Neuron (in vitro differentiated cells): ENCODE results near the gene SAMHD1.

ENCODE experiments used
- H2AFZ ChIP-seq: one replicate; pipeline ENCODE4 v1.6.1; 2013; ENCODE audit warnings: low read depth, mild to moderate bottlenecking, inconsistent platforms, low read length, moderate library complexity
- H3K27me3 ChIP-seq: one replicate; pipeline ENCODE4 v1.6.1; 2013; ENCODE audit warnings: low read length; ENCODE audit not compliant: insufficient read depth
- H3K36me3 ChIP-seq: one replicate; pipeline ENCODE4 v1.6.1; 2013; ENCODE audit warnings: low read length; ENCODE audit not compliant: insufficient read depth
- H3K4me1 ChIP-seq: one replicate; pipeline ENCODE4 v1.6.1; 2013; ENCODE audit warnings: low read length; ENCODE audit not compliant: insufficient read depth
- H3K4me3 ChIP-seq: 2 replicates; pipeline ENCODE4 v1.5.1; 2013; ENCODE audit warnings: mild to moderate bottlenecking, low read length, moderate library complexity
- H3K9me3 ChIP-seq: one replicate; pipeline ENCODE4 v1.6.1; 2013; ENCODE audit warnings: low read length

Gene SAMHD1

GRCh38 chr20:36871640-36872570 is 79.6 kb downstream of the SAMHD1 start:
- Histone ChIP-seq H3K4me1 (no peaks in the 10 kb centered on the region), H3K4me3 (no peak overlapping the region), H3K9me3 (no peaks in the 10 kb centered on the region), H3K27me3 (no peaks in the 10 kb centered on the region), H2AFZ (no peak overlapping the region), H3K36me3 (no peaks in the 10 kb centered on the region)

DNA sequence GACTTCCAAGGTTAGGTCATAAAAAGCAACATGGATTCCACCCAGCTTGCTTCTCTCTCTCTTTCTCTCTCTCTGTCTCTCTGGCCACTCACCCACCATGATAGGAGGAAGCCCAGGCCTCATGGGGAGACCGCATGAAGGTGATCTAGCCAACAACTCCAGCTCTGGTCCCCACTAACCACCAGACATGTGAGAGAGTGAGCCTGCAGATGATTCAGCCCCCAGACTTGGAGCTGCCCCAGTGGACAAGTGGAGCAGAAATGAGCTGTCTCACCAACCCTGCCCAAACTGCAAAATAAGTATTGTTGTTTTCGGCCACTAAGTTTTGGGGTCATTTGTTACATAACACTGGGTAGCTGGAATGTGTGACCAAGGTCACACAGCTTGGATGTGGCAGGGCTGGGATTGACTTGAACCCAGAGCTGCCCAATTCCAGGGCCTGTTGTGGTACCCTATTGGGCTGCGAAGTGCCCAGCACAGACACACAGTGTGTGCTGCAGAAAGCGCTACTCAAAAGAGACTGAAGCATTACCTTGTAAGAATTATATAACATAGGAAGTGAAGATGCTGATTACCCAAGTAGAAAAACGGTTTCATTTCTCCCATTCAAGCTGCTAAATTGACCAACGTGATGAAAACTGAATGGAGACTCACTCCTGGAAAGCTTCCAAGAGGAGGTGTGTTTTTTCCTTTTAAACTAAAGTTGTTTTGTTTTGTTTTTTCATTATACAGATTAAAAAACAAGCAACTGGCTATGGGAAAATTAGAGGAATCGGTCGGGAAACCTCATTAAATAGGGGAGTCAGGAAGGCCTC is 84.6 kb downstream of the SAMHD1 start:
- Histone ChIP-seq H3K9me3 (no peaks in the 10 kb centered on the region), H2AFZ (no peak overlapping the region), H3K4me1 (peaks cover 5% of the 10 kb centered on the region), H3K36me3 (no peaks in the 10 kb centered on the region), H3K4me3 (no peak overlapping the region), H3K27me3 (peaks cover 14% of the 10 kb centered on the region)

DNA sequence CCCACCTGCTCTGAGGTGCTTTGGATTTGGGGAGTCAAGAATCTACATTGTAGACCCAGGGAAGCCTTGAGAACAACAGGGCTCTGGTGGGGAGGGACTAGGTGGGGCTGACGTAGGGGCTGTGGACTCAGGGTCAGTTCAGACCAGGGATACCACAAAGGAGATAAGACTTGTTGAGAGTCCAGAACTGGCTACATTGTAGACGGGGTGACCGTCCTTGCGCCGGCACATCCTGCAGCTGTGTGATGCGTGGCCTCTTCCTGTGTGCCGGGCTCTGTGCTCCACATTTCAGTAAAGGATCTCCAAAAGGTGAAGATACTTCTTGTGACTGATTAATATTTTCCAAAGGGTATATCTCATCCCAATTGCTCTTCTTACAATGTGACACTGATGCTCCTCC is 85.3 kb downstream of the SAMHD1 start:
- peaks cover 13% of the 10 kb centered on the region for H3K4me1 ChIP-seq
- no peaks in the 10 kb centered on the region for H3K36me3 ChIP-seq
- H3K4me3 ChIP-seq: no peak overlapping the region
- H3K9me3 ChIP-seq: no peaks in the 10 kb centered on the region
- peaks cover 14% of the 10 kb centered on the region for H3K27me3 ChIP-seq
- no peak overlapping the region for H2AFZ ChIP-seq

DNA sequence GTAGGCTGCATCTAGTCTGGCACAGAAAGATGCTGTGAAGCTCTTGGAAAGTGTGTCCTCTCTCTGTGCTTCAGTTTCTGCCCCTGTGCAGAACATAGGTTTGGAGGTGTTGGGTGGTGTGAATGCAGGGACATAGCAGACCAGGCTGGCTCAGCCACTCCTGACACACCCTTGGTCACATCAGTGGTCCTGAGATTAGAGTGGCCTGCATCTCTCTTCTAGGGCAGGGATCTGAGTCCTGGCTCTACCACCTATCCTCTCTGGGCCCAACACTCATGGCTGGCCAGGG is 85.7 kb downstream of the SAMHD1 start:
- Histone ChIP-seq H3K27me3 (peaks cover 14% of the 10 kb centered on the region), H3K4me1 (peaks cover 16% of the 10 kb centered on the region), H3K9me3 (no peaks in the 10 kb centered on the region), H2AFZ (no peak overlapping the region), H3K36me3 (no peaks in the 10 kb centered on the region), H3K4me3 (no peak overlapping the region)

GRCh38 chr20:36865076-36865860 is 86.2 kb downstream of the SAMHD1 start:
- H3K36me3 ChIP-seq: peaks cover 4% of the 10 kb centered on the region
- H2AFZ ChIP-seq: no peak overlapping the region
- no peak overlapping the region for H3K4me3 ChIP-seq
- H3K27me3 ChIP-seq: peaks cover 14% of the 10 kb centered on the region
- no peaks in the 10 kb centered on the region for H3K9me3 ChIP-seq
- peaks cover 20% of the 10 kb centered on the region for H3K4me1 ChIP-seq

DNA sequence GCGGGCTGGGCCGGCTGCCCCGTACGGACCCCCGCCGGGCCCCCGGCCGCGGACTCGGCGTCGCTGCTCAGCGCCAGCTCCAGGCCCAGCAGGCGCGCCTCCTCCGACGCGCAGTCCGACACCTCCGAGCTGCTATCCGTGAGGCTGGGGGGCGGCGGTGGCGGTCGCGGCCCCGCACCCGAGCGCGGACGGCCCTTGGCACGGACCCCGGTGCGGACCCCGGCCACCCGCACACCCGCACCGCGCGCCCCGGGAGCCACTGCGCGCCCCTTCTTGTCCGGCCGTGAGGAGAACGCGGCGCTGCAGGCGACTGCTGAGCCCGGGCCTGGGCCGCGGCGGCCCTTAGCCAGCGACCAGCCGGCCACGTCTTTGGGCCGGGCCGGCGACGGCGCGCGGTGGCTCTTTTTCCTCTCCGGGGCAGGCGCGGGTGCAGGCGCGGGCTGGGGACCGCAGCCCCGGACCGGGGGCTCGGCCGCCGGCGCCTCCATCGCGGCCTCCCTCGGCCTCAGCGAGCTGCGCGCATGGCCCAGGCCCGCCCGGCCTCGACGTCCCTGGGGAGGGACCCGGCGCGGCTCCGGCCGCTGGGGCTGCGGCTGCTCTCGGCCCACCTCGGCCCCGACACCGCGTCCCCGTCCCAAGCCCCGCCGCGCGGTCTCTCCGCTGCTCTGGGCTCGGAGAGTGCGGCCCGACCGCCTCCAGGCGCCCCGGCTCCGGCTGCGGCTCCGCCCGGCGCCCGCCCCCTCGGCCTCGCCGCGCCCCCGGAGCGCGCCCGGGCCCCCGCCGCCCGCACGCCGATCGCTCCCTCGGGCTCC is 88.4 kb downstream of the SAMHD1 start:
- peaks cover 10% of the 10 kb centered on the region for H3K36me3 ChIP-seq
- H3K27me3 ChIP-seq: peaks cover 14% of the 10 kb centered on the region
- H3K4me1 ChIP-seq: peaks cover 20% of the 10 kb centered on the region
- H3K9me3 ChIP-seq: no peaks in the 10 kb centered on the region
- H3K4me3 ChIP-seq: peak overlapping the region; percentile 66
- H2AFZ ChIP-seq: no peak overlapping the region

- Histone ChIP-seq H3K36me3 (peaks cover 14% of the 10 kb centered on the region), H2AFZ (no peak overlapping the region), H3K4me1 (peaks cover 20% of the 10 kb centered on the region), H3K9me3 (no peaks in the 10 kb centered on the region), H3K27me3 (peaks cover 14% of the 10 kb centered on the region), H3K4me3 (peak overlapping the region; percentile 66)
Measured at GRCh38 chr20:36861875-36862801, 89.4 kb downstream of the SAMHD1 start.

GRCh38 chr20:36861625-36861874 is 90.0 kb downstream of the SAMHD1 start:
- Histone ChIP-seq H3K36me3 (peaks cover 14% of the 10 kb centered on the region), H3K4me1 (peaks cover 20% of the 10 kb centered on the region), H3K27me3 (peaks cover 14% of the 10 kb centered on the region), H3K9me3 (no peaks in the 10 kb centered on the region), H3K4me3 (peak overlapping the region; percentile 66), H2AFZ (no peak overlapping the region)

GRCh38 chr20:36860811-36861624 is 90.5 kb downstream of the SAMHD1 start:
- Histone ChIP-seq H2AFZ (no peak overlapping the region), H3K9me3 (no peaks in the 10 kb centered on the region), H3K36me3 (peaks cover 14% of the 10 kb centered on the region), H3K4me3 (peak overlapping the region; percentile 66), H3K4me1 (peaks cover 20% of the 10 kb centered on the region), H3K27me3 (peaks cover 14% of the 10 kb centered on the region)

- Histone ChIP-seq H3K27me3 (peaks cover 7% of the 10 kb centered on the region), H3K4me3 (no peak overlapping the region), H3K9me3 (no peaks in the 10 kb centered on the region), H2AFZ (no peak overlapping the region), H3K36me3 (peaks cover 14% of the 10 kb centered on the region), H3K4me1 (peaks cover 20% of the 10 kb centered on the region)
Measured at GRCh38 chr20:36860339-36860738, 91.2 kb downstream of the SAMHD1 start.

GRCh38 chr20:36859700-36860330 is 91.7 kb downstream of the SAMHD1 start:
- peaks cover 3% of the 10 kb centered on the region for H3K27me3 ChIP-seq
- no peak overlapping the region for H3K4me3 ChIP-seq
- peaks cover 20% of the 10 kb centered on the region for H3K4me1 ChIP-seq
- H2AFZ ChIP-seq: no peak overlapping the region
- peaks cover 14% of the 10 kb centered on the region for H3K36me3 ChIP-seq
- H3K9me3 ChIP-seq: no peaks in the 10 kb centered on the region
